Neuronal stem cell (in vitro differentiated cells): ENCODE measurements around the gene TMEM50B. TPM values are rescaled to one million over a fixed set of nuclear protein-coding genes. Genes with fewer than 3 reads are reported as not detected.

Experiments
- DNase-seq: peaks from one replicate; pipeline ENCODE4 v3.0.0-alpha.2; 2013; ENCODE audit warnings: low spot score
- H2AFZ ChIP-seq: one replicate; pipeline ENCODE4 v1.6.1; 2013; ENCODE audit warnings: mild to moderate bottlenecking, low read length, inconsistent platforms
- H2AK5ac ChIP-seq: 2 replicates; pipeline ENCODE4 v1.6.1; 2013; ENCODE audit warnings: low read depth, mild to moderate bottlenecking, inconsistent platforms, low read length, moderate library complexity, mixed read lengths
- H2BK120ac ChIP-seq: 2 replicates; pipeline ENCODE4 v1.6.1; 2013; ENCODE audit warnings: low read depth, mild to moderate bottlenecking, inconsistent platforms, low read length, moderate library complexity, mixed read lengths
- H2BK12ac ChIP-seq: one replicate; pipeline ENCODE4 v1.6.1; 2013; ENCODE audit warnings: low read length, inconsistent platforms
- H2BK15ac ChIP-seq: 2 replicates; pipeline ENCODE4 v1.6.1; 2013; ENCODE audit warnings: mild to moderate bottlenecking, low read length, inconsistent platforms, mixed read lengths
- H2BK5ac ChIP-seq: one replicate; pipeline ENCODE4 v1.6.1; 2013; ENCODE audit warnings: inconsistent platforms, mild to moderate bottlenecking, low read length, moderate library complexity
- H3K14ac ChIP-seq: one replicate; pipeline ENCODE4 v1.6.1; 2013; ENCODE audit warnings: low read length, inconsistent platforms
- H3K18ac ChIP-seq: 2 replicates; pipeline ENCODE4 v1.6.1; 2013; ENCODE audit warnings: low read length, inconsistent platforms
- H3K23ac ChIP-seq: 2 replicates; pipeline ENCODE4 v1.6.1; 2013; ENCODE audit warnings: low read depth, mild to moderate bottlenecking, mixed read lengths, low read length, inconsistent platforms; ENCODE audit not compliant: poor library complexity
- H3K27ac ChIP-seq: replicated peaks from 3 replicates; pipeline ENCODE4 v1.5.1; 2013; ENCODE audit warnings: low read length, inconsistent platforms
- H3K27me3 ChIP-seq, 3 experiments: 2 replicates each; pipeline ENCODE4 v1.6.1; 2013; ENCODE audit warnings: low read length in 3 of 3, mild to moderate bottlenecking in 2 of 3, inconsistent platforms in 1 of 3, low read depth in 1 of 3, mixed read lengths in 1 of 3, moderate library complexity in 1 of 3; ENCODE audit not compliant: control insufficient read depth in 3 of 3, insufficient read depth in 3 of 3
- H3K36me3 ChIP-seq, 2 donors: replicated peaks in 1 of 2; 2 replicates each; pipeline ENCODE4 v1.6.1; 2013; ENCODE audit warnings: low read length in 2 of 2; ENCODE audit not compliant: control insufficient read depth in 2 of 2, insufficient read depth in 2 of 2
- H3K4ac ChIP-seq: 2 replicates; pipeline ENCODE4 v1.6.1; 2013; ENCODE audit warnings: inconsistent platforms, mild to moderate bottlenecking, low read length, moderate library complexity
- H3K4me1 ChIP-seq, 2 donors: 1 replicate in 1 of 2; 2 replicates in 1 of 2; pipeline ENCODE4 v1.6.1; 2013; ENCODE audit warnings: low read length in 2 of 2, low read depth in 1 of 2; ENCODE audit not compliant: control insufficient read depth in 2 of 2, insufficient read depth in 1 of 2
- H3K4me2 ChIP-seq: one replicate; pipeline ENCODE4 v1.6.1; 2013; ENCODE audit warnings: mild to moderate bottlenecking, low read length, inconsistent platforms; ENCODE audit not compliant: insufficient read depth, poor library complexity, severe bottlenecking
- H3K4me3 ChIP-seq, 2 donors: 2 replicates each; pipeline ENCODE4 v1.5.1; 2013; ENCODE audit warnings: low read length in 2 of 2, mild to moderate bottlenecking in 2 of 2, inconsistent platforms in 1 of 2, moderate library complexity in 1 of 2
- H3K79me1 ChIP-seq: one replicate; pipeline ENCODE4 v1.6.1; 2013; ENCODE audit warnings: low read depth, mild to moderate bottlenecking, inconsistent platforms, low read length, moderate library complexity
- H3K9ac ChIP-seq: one replicate; pipeline ENCODE4 v1.6.1; 2013; ENCODE audit warnings: mild to moderate bottlenecking, low read depth, low read length, inconsistent platforms; ENCODE audit not compliant: poor library complexity
- H3K9me3 ChIP-seq, 2 donors: replicated peaks in 1 of 2; 2 replicates each; pipeline versions ENCODE3 to v1.6.1; 2013; ENCODE audit warnings: low read length in 2 of 2, mild to moderate bottlenecking in 2 of 2, inconsistent platforms in 1 of 2, low read depth in 1 of 2, mixed read lengths in 1 of 2, moderate library complexity in 1 of 2; ENCODE audit not compliant: control insufficient read depth in 2 of 2, insufficient read depth in 1 of 2
- H4K8ac ChIP-seq: one replicate; pipeline ENCODE4 v1.6.1; 2013; ENCODE audit warnings: low read depth, mild to moderate bottlenecking, inconsistent platforms, low read length, moderate library complexity
- H4K91ac ChIP-seq: one replicate; pipeline ENCODE4 v1.6.1; 2013; ENCODE audit warnings: low read length, low read depth, mild to moderate bottlenecking, inconsistent platforms; ENCODE audit not compliant: poor library complexity
- WGBS, 2 donors: extraction: QIAGEN DNeasy Blood & Tissue Kit; methylation state at CpG; one replicate each; pipeline ENCODE4 v1.1.7; 2013; ENCODE audit warnings: missing lambda C conversion rate in 2 of 2, mixed read lengths in 1 of 2; ENCODE audit not compliant: insufficient read length in 2 of 2, insufficient replicate concordance in 1 of 2; ENCODE audit errors: extremely low coverage in 2 of 2; 5-methylcytosine and 5-hydroxymethylcytosine counted together
- polyA plus RNA-seq, 2 experiments: library from polyadenylated mRNA; stranded (reverse); fragments of 200-250 nt; gene quantifications; one replicate each; pipeline ENCODE4 v1.2.3, GENCODE V29; 2013

Gene TMEM50B
- 10.9 TPM for polyA plus RNA-seq (2013, experiment 1 of 2)
- polyA plus RNA-seq (2013, experiment 2 of 2): 10.7 TPM

GRCh38 chr21:33479679-33480480, at the start of gene TMEM50B:
Gene TMEM50B, minus strand, starts transcription at chr21:33479974. Its CDS starts 11,089 bp downstream, at chr21:33468885.
- peak within 1 kb of the TSS; percentile 90 for H3K27ac ChIP-seq
- peak within 1 kb of the TSS; percentile 91 for H3K9ac ChIP-seq
- no peak within 1 kb of the TSS for H4K91ac ChIP-seq
- no peaks in the 10 kb centered on the region for H3K27me3 ChIP-seq
- H3K18ac ChIP-seq: peak within 1 kb of the TSS; percentile 98
- H2BK12ac ChIP-seq: peak within 1 kb of the TSS; percentile 3
- no peaks in the 10 kb centered on the region for H3K9me3 ChIP-seq
- no peak within 1 kb of the TSS for H2BK120ac ChIP-seq
- H3K79me1 ChIP-seq: peaks cover 5% of the 10 kb centered on the region
- H2AK5ac ChIP-seq: no peak within 1 kb of the TSS
- H3K23ac ChIP-seq: peak within 1 kb of the TSS; percentile 99
- WGBS, 2 donors: no CpG with 5 or more reads among the region's 93 CpGs
- peak within 1 kb of the TSS; percentile 75 to 99 for H3K4me3 ChIP-seq
- H4K8ac ChIP-seq: peak within 1 kb of the TSS; percentile 17
- H3K14ac ChIP-seq: peak within 1 kb of the TSS; percentile 71
- H3K4me2 ChIP-seq: peak within 1 kb of the TSS; percentile 97
- peak within 1 kb of the TSS; percentile 75 for H2BK5ac ChIP-seq
- H2AFZ ChIP-seq: peak within 1 kb of the TSS; percentile 93
- H3K4ac ChIP-seq: no peak within 1 kb of the TSS
- peaks cover 0 to 3% of the 10 kb centered on the region in 2 donors for H3K36me3 ChIP-seq
- H3K4me1 ChIP-seq: peaks cover 0 to 6% of the 10 kb centered on the region in 2 donors
- H2BK15ac ChIP-seq: peak within 1 kb of the TSS; percentile 89
- DNase-seq: peak; percentile 96

- Histone ChIP-seq H3K27ac (no peak overlapping the region), H3K9me3 (no peaks in the 10 kb centered on the region), H3K4me3 (no peak overlapping the region), H2AFZ (no peak overlapping the region), H4K8ac (no peak overlapping the region), H3K4ac (no peak overlapping the region), H3K27me3 (no peaks in the 10 kb centered on the region), H4K91ac (no peak overlapping the region), H2BK5ac (no peak overlapping the region), H3K36me3 (peaks cover 21 to 93% of the 10 kb centered on the region in 2 donors), H3K79me1 (no peaks in the 10 kb centered on the region), H2BK120ac (no peak overlapping the region), H2AK5ac (no peak overlapping the region), H2BK15ac (no peak overlapping the region), H3K9ac (no peak overlapping the region), H2BK12ac (no peak overlapping the region), H3K23ac (no peak overlapping the region), H3K4me1 (no peaks in the 10 kb centered on the region), H3K18ac (no peak overlapping the region), H3K4me2 (no peak overlapping the region), H3K14ac (no peak overlapping the region)
- DNase-seq: no peak
- no CpG with 5 or more reads among the region's 1 CpG for WGBS, 2 donors
These were observed 43.2 kb upstream of the TMEM50B start for GRCh38 chr21:33522953-33523349.

GRCh38 chr21:33522297-33522952, 42.7 kb upstream of the TMEM50B start:
- Histone ChIP-seq H2AK5ac (no peak overlapping the region), H3K36me3 (peaks cover 17 to 93% of the 10 kb centered on the region in 2 donors), H2BK15ac (no peak overlapping the region), H3K4me1 (no peaks in the 10 kb centered on the region), H3K14ac (no peak overlapping the region), H3K79me1 (no peaks in the 10 kb centered on the region), H3K27me3 (no peaks in the 10 kb centered on the region), H3K9ac (no peak overlapping the region), H4K91ac (no peak overlapping the region), H4K8ac (no peak overlapping the region), H3K23ac (no peak overlapping the region), H3K9me3 (no peaks in the 10 kb centered on the region), H3K4ac (no peak overlapping the region), H2BK12ac (no peak overlapping the region), H2BK120ac (no peak overlapping the region), H3K27ac (no peak overlapping the region), H3K4me3 (no peak overlapping the region), H3K4me2 (no peak overlapping the region), H2BK5ac (no peak overlapping the region), H2AFZ (no peak overlapping the region), H3K18ac (no peak overlapping the region)
- DNase-seq: no peak
- WGBS, 2 donors: no CpG with 5 or more reads among the region's 5 CpGs

- no peak overlapping the region for H3K14ac ChIP-seq
- no peaks in the 10 kb centered on the region for H3K27me3 ChIP-seq
- no peak overlapping the region for H3K9ac ChIP-seq
- no peak overlapping the region for H4K91ac ChIP-seq
- H3K4me3 ChIP-seq: no peak overlapping the region
- H2AFZ ChIP-seq: no peak overlapping the region
- no peaks in the 10 kb centered on the region for H3K79me1 ChIP-seq
- H4K8ac ChIP-seq: no peak overlapping the region
- H3K18ac ChIP-seq: no peak overlapping the region
- no peak overlapping the region for H2BK120ac ChIP-seq
- no peak overlapping the region for H3K4me2 ChIP-seq
- no CpG with 5 or more reads among the region's 4 CpGs for WGBS, 2 donors
- H3K27ac ChIP-seq: no peak overlapping the region
- H2AK5ac ChIP-seq: no peak overlapping the region
- H2BK5ac ChIP-seq: no peak overlapping the region
- no peak overlapping the region for H3K4ac ChIP-seq
- peaks cover 17 to 92% of the 10 kb centered on the region in 2 donors for H3K36me3 ChIP-seq
- H2BK12ac ChIP-seq: no peak overlapping the region
- H3K4me1 ChIP-seq: no peaks in the 10 kb centered on the region
- no peak overlapping the region for H2BK15ac ChIP-seq
- no peak for DNase-seq
- no peak overlapping the region for H3K23ac ChIP-seq
- H3K9me3 ChIP-seq: no peaks in the 10 kb centered on the region
These were observed 39.1 kb upstream of the TMEM50B start for GRCh38 chr21:33518899-33519298.
